GM12872 (cell line): ENCODE measurements around the gene OSBP2.

Source experiments
- TF ChIP-seq, protein P1 (sequence below): IDR thresholded peaks from 3 replicates; pipeline ENCODE4 v1.5.1; 2011; ENCODE audit warnings: low read depth, mild to moderate bottlenecking, low read length, moderate library complexity; ENCODE audit not compliant: insufficient read depth

OSBP2 gene

DNA sequence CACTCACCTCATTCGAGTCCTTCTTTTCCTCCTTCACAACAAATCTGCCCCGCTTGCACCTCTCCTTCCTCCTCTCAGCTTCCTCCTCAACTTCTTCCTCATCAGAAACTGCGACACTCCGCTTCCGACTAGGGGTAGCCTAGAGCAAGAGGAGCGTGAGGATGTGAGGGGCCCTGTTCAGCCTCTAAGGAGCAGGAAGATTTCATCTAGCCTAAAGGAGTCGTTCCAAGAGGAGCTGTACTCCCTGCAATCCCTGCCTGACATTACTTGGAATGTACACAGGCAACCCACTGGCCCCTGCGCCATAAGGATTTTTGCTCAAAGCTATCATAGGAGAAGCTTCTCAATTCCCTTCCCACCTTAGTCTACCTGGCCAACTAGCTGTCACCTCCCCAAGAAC, 239.4 kb downstream of the OSBP2 start:
- TF ChIP-seq, protein P1, sequence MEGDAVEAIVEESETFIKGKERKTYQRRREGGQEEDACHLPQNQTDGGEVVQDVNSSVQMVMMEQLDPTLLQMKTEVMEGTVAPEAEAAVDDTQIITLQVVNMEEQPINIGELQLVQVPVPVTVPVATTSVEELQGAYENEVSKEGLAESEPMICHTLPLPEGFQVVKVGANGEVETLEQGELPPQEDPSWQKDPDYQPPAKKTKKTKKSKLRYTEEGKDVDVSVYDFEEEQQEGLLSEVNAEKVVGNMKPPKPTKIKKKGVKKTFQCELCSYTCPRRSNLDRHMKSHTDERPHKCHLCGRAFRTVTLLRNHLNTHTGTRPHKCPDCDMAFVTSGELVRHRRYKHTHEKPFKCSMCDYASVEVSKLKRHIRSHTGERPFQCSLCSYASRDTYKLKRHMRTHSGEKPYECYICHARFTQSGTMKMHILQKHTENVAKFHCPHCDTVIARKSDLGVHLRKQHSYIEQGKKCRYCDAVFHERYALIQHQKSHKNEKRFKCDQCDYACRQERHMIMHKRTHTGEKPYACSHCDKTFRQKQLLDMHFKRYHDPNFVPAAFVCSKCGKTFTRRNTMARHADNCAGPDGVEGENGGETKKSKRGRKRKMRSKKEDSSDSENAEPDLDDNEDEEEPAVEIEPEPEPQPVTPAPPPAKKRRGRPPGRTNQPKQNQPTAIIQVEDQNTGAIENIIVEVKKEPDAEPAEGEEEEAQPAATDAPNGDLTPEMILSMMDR: no peak

DNA sequence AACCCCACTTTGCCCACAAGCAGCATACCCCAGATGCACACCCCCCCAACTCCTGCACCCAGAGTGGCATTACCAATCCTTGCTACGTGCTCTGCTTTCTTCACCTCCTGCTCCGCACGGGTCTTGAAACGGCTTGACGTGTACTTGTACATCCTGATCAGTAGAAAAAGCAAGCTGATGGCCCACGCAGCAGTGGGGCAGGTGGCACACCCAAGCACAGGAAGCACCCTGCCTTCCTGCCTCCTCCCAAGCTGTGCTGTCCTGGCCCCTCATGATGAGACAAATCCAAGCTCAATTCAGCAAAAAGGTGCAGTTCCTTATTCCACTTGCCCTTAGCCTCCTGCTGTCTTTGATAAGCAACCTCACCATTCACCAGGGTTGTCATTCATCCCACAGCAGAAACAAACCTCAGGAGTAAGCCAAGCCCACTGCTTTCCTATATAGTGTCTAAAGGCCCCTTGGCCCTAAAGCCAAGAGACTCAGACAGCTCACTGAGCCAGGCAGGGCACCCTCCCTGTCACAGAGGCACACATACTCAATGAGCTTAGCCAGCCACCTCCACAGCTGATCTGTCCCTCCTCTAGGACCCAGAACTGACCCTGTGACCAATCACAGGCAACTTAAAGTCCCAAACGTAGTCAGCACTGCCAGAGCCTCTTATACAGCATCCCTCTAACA, 246.2 kb downstream of the OSBP2 start:
- TF ChIP-seq, protein P1: no peak

DNA sequence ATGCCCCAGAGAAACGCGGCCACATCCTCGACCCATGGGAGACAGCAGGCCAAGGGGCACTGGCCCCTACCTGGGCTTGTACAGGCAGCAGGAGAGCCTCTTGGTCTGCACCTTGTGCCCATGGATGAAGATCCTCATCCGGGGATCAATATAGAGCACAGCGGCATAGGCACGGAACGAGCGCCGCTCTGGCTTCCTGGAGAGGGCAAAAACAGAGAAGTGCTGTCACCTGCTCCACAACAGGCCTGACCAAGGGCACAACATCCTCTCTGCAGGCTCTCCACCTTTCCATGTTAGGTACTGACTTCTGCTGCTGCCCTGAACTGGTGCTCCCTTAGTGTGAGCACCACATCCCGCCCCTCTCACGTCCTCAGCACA, 246.7 kb downstream of the OSBP2 start:
- TF ChIP-seq, protein P1: no peak

DNA sequence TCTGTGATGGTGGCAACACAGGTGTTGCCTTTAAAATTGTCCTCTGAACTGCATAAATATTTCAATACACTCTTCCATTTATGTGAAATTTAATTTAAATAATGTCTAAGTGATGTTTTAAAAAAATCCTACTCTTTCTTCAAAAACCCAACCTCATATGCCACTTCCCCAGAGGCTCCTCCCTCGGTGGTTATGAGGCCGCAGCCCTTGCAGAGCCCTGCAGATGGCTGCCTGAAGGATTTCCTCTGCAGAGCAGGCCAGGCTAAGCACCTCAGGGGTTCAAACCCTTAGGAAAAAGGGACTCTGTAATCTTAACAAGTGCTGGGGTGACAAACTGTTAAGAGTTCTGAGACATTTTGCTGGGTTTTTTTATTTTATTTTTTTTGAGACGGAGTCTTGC, 248.7 kb downstream of the OSBP2 start:
- TF ChIP-seq, protein P1: no peak

DNA sequence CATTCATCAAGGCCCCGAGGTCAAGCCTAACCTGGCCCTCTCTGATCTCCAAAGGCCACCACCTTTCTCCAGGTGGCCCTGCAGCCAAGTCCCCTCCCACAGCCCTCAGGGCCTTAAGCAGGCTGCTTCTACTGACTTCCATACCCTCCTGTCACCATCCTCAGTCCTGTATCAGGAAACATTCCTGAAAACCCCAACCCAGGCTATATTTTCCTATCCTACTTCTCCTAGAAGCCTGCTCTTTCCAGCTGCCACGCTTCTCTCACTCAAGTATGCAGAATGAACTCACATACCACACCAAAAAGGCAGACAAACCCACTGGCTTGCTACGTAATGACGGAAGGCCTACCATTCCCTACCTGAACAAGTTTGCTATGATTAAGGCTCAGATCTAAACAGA, 250.3 kb downstream of the OSBP2 start:
- TF ChIP-seq, protein P1: no peak

DNA sequence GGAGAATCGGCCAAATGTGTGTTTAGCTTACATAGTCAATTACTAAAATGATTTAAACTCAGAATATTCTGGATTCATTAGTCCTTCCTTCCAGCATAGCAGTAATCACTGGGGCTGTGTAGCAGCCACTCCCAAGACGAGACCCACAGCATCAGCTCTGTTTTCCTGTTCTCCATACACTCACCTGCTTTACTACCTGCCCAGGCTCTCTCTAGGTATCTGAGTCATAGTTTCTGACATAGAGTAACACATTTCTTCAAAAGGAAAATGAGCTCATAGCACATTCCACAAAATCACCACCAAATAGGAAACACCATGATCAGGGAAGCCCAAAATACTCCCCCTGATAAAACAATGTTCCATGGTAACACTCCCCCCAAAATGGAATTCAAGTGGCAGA, 251.0 kb downstream of the OSBP2 start:
- TF ChIP-seq, protein P1: no peak

DNA sequence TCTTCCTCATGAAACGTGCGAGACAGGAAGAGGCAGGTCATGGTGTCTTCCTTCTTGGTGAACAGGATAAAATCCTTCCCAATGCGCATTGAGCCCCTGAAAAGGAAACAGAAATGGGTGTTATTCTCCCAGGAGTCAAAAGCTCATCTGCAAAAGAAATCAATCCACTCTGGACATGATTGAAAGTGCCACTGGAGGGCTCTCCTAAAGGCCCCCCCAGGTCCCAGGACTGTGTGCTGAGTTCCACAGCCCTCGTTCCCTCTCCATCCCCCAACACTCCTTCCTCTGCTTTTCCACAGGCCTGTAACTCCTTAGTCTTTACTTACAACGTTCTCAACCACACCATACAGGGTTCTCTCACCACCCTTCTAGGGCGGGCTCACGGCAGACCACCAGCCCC, 251.7 kb downstream of the OSBP2 start:
- TF ChIP-seq, protein P1: no peak
